ENCODE measurements around the gene C1QTNF7. TPM values are rescaled to one million over a fixed set of nuclear protein-coding genes. Genes with fewer than 3 reads are reported as not detected.

The C1QTNF7 gene
- total RNA-seq, 1 donor from 2014 or later: 4.1 TPM

DNA sequence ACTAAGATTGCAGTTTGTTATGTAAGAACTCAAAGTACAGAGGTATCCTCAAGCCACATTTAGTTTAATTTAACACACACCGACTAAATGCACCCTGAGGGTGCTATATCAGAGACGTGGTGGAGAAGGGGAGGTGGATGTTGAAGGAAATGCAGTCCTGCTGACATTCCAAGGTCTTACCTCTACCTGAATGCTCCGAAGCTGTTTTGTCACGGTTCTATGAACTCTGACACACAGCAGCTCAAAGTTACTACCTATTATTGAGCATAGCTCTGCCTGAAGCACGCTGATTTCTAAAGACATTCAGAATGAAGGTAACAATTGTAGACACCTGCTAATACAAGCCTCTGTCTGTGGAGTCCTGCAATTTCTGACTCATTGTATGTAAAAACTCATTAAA, 48.6 kb downstream of the C1QTNF7 start:
- peaks cover 3% of the 10 kb centered on the region for H3K36me3 Mint-ChIP-seq
- DNase-seq (ENCODE audit: low spot score in 2 of 2, unreplicated experiment in 2 of 2): no peak
- H3K4me3 Mint-ChIP-seq: no peak overlapping the region
- no peaks in the 10 kb centered on the region for H3K9me3 Mint-ChIP-seq
- no peak overlapping the region for H3K27ac Mint-ChIP-seq
- H3K4me1 Mint-ChIP-seq: peaks cover 12% of the 10 kb centered on the region
- TF ChIP-seq, protein P1, sequence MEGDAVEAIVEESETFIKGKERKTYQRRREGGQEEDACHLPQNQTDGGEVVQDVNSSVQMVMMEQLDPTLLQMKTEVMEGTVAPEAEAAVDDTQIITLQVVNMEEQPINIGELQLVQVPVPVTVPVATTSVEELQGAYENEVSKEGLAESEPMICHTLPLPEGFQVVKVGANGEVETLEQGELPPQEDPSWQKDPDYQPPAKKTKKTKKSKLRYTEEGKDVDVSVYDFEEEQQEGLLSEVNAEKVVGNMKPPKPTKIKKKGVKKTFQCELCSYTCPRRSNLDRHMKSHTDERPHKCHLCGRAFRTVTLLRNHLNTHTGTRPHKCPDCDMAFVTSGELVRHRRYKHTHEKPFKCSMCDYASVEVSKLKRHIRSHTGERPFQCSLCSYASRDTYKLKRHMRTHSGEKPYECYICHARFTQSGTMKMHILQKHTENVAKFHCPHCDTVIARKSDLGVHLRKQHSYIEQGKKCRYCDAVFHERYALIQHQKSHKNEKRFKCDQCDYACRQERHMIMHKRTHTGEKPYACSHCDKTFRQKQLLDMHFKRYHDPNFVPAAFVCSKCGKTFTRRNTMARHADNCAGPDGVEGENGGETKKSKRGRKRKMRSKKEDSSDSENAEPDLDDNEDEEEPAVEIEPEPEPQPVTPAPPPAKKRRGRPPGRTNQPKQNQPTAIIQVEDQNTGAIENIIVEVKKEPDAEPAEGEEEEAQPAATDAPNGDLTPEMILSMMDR (IDR thresholded peaks at IDR 0.05; ENCODE audit: unreplicated experiment): no peak
- H3K27me3 Mint-ChIP-seq (ENCODE audit: low read depth): no peaks in the 10 kb centered on the region

DNA sequence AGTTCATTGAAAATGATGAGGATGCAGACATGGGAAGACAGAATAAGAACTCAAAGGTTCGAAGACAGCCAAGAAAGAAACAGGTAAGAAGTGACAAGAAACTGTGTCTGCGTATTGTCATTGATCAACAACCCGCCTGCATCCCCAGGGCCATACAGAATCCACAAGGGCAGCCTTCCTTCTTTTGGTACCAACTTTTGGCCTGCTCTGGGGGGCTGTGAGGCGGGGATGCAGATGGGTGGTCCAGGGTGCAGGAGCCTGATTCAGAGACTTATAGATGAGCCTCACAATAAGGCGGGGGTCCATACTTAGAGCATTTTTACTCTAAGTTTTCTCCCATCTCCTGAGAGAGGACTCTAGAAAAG, 50.9 kb downstream of the C1QTNF7 start:
- Mint-ChIP-seq H3K27ac (peak overlapping the region; percentile 98), H3K27me3 (ENCODE audit: low read depth) (no peaks in the 10 kb centered on the region), H3K4me3 (peak overlapping the region; percentile 93), H3K9me3 (peaks cover under 1% of the 10 kb centered on the region), H3K36me3 (peaks cover 12% of the 10 kb centered on the region), H3K4me1 (peaks cover 13% of the 10 kb centered on the region)
- TF ChIP-seq, protein P1 (IDR thresholded peaks at IDR 0.05; ENCODE audit: unreplicated experiment): no peak
- DNase-seq (ENCODE audit: low spot score in 2 of 2, unreplicated experiment in 2 of 2): no peak

- peak overlapping the region; percentile 93 for H3K4me3 Mint-ChIP-seq
- peaks cover 18% of the 10 kb centered on the region for H3K36me3 Mint-ChIP-seq
- TF ChIP-seq, protein P1 (IDR thresholded peaks at IDR 0.05; ENCODE audit: unreplicated experiment): peak; percentile 50
- peaks cover 13% of the 10 kb centered on the region for H3K4me1 Mint-ChIP-seq
- peaks cover 6% of the 10 kb centered on the region for H3K9me3 Mint-ChIP-seq
- H3K27me3 Mint-ChIP-seq (ENCODE audit: low read depth): no peaks in the 10 kb centered on the region
- DNase-seq (ENCODE audit: low spot score in 2 of 2, unreplicated experiment in 2 of 2): peak; percentile 24 to 70
- H3K27ac Mint-ChIP-seq: peak overlapping the region; percentile 98
Measured at GRCh38 chr4:15479089-15479912, 51.5 kb downstream of the C1QTNF7 start.

DNA sequence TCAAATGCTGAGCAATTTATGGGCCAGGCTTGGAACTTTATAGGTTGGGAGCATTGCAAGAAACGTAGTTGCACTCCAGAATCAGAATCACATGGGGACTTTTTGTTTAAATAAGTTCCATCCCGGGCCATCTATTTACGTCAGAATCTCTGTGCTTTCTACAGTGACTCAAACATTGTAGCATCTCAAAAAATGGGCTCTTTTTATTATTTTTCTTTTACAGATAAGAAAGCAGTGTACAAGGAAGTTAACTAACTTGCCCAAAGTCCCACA, 52.0 kb downstream of the C1QTNF7 start:
- DNase-seq (ENCODE audit: low spot score in 2 of 2, unreplicated experiment in 2 of 2): no peak
- Mint-ChIP-seq H3K4me3 (peak overlapping the region; percentile 93), H3K27ac (peak overlapping the region; percentile 98), H3K9me3 (peaks cover 12% of the 10 kb centered on the region), H3K4me1 (peaks cover 13% of the 10 kb centered on the region), H3K27me3 (ENCODE audit: low read depth) (no peaks in the 10 kb centered on the region), H3K36me3 (peaks cover 24% of the 10 kb centered on the region)
- TF ChIP-seq, protein P1 (IDR thresholded peaks at IDR 0.05; ENCODE audit: unreplicated experiment): no peak

DNA sequence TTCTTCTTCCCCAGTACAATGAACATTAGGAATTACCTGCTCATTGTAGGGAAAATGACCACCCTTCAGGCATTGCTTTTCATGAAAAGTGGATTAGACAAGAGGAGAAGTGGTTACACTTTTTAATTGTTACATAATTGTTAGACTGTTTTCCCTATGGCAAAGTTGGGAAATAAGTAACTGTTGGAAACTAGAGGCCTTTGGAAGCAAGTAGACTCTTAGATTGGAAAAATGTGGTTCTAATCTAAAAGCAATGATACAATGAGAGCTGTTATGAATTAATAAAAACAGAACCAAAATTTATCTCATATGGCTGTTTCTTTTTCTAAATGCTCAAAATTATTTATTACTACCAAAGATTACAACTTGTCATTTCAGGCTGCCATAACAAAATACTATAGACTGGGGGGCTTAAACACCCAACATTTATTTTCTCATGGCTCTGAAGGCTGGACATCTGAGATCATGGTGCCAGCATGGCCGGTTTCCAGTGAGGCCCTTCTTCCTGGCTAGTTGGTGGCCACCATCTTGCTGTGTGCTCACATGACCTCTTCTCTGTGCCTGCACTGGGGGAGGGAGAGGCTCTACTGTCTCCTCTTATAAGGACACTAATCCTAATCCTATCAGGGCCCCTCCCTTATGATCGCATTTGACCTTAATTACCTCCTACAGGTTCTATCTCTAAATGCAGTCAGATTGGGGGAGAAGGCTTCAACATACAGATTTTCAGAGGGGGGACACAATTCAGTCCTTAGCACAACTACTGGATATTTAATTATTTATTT, 54.3 kb downstream of the C1QTNF7 start:
- no peak overlapping the region for H3K4me3 Mint-ChIP-seq
- DNase-seq (ENCODE audit: low spot score in 2 of 2, unreplicated experiment in 2 of 2): no peak
- peaks cover 32% of the 10 kb centered on the region for H3K9me3 Mint-ChIP-seq
- peaks cover 47% of the 10 kb centered on the region for H3K36me3 Mint-ChIP-seq
- no peaks in the 10 kb centered on the region for H3K27me3 Mint-ChIP-seq (ENCODE audit: low read depth)
- peaks cover 13% of the 10 kb centered on the region for H3K4me1 Mint-ChIP-seq
- H3K27ac Mint-ChIP-seq: no peak overlapping the region
- TF ChIP-seq, protein P1 (IDR thresholded peaks at IDR 0.05; ENCODE audit: unreplicated experiment): no peak

All from mesothelial cell of epicardium (in vitro differentiated cells).